IMR-90 (cell line): ENCODE measurements around the gene ACOD1. TPM values are rescaled to one million over a fixed set of nuclear protein-coding genes. Genes with fewer than 3 reads are reported as not detected.

ENCODE experiments used
- ATAC-seq: fragments of 200-7000 bp; cut with Tn5 transposase; 2 replicates; pipeline ENCODE4 v1.9.1; 2020; ENCODE audit warnings: low read depth, mild to moderate bottlenecking, moderate library complexity
- BruUV-seq: library from RNA; stranded (reverse); fragments of 400-500 nt; replicated peaks from 2 replicates; lab custom pipeline; 2021; lab: Mats Ljungman, UMichigan
- CTCF ChIA-PET: fragments of 300-600 bp; formaldehyde crosslinking; extraction: SDS; loops from one replicate; lab custom pipeline; 2021; ENCODE audit warnings: antibody characterized with exemption; lab: Yijun Ruan, JAX
- POLR2A ChIA-PET: fragments of 300-600 bp; sonication (Branson Sonifier 250); formaldehyde crosslinking; loops from one replicate; lab custom pipeline; 2022; ENCODE audit warnings: antibody characterized with exemption; ENCODE audit not compliant: unreplicated experiment; lab: Charles Lee
- DNase-seq: peaks from one replicate; pipeline ENCODE4 v3.0.0; 2013
- H2AFZ ChIP-seq: replicated peaks from 2 replicates; pipeline ENCODE3; 2013; ENCODE audit warnings: low read length, mild to moderate bottlenecking; ENCODE audit not compliant: poor library complexity
- H2AK5ac ChIP-seq: 2 replicates; pipeline ENCODE4 v1.6.1; 2013; ENCODE audit warnings: low read depth, low read length, inconsistent platforms
- H2AK9ac ChIP-seq: replicated peaks from 2 replicates; pipeline ENCODE3; 2013; ENCODE audit warnings: mild to moderate bottlenecking, low read depth, low read length, moderate library complexity; ENCODE audit not compliant: poor library complexity
- H2BK120ac ChIP-seq: 2 replicates; pipeline ENCODE4 v1.6.1; 2013; ENCODE audit warnings: low read depth, low read length, inconsistent platforms
- H2BK15ac ChIP-seq: 3 replicates; pipeline ENCODE4 v1.6.1; 2013; ENCODE audit warnings: low read depth, low read length, inconsistent platforms
- H2BK20ac ChIP-seq: 2 replicates; pipeline ENCODE4 v1.6.1; 2013; ENCODE audit warnings: low read depth, mild to moderate bottlenecking, inconsistent platforms, low read length, moderate library complexity
- H2BK5ac ChIP-seq: 2 replicates; pipeline ENCODE4 v1.6.1; 2013; ENCODE audit warnings: mild to moderate bottlenecking, low read depth, low read length, inconsistent platforms; ENCODE audit not compliant: poor library complexity, severe bottlenecking
- H3K14ac ChIP-seq: replicated peaks from 2 replicates; pipeline ENCODE4 v1.6.1; 2013; ENCODE audit warnings: low read depth, low read length, inconsistent platforms
- H3K18ac ChIP-seq: 2 replicates; pipeline ENCODE4 v1.6.1; 2013; ENCODE audit warnings: low read depth, low read length, control low read depth
- H3K23ac ChIP-seq: 2 replicates; pipeline ENCODE4 v1.6.1; 2013; ENCODE audit warnings: low read depth, low read length, inconsistent platforms
- H3K27ac ChIP-seq: 2 replicates; pipeline ENCODE4 v1.5.1; 2013; ENCODE audit warnings: mild to moderate bottlenecking, control low read depth, low read length; ENCODE audit not compliant: insufficient read depth
- H3K27me3 ChIP-seq: 2 replicates; pipeline ENCODE4 v1.6.1; 2013; ENCODE audit warnings: low read length; ENCODE audit not compliant: control insufficient read depth, insufficient read depth
- H3K36me3 ChIP-seq: 2 replicates; pipeline ENCODE4 v1.6.1; 2013; ENCODE audit warnings: low read length, mixed read lengths; ENCODE audit not compliant: control insufficient read depth, insufficient read depth
- H3K4ac ChIP-seq: 2 replicates; pipeline ENCODE4 v1.6.1; 2013; ENCODE audit warnings: low read depth, low read length, inconsistent platforms
- H3K4me1 ChIP-seq: 2 replicates; pipeline ENCODE4 v1.6.1; 2013; ENCODE audit warnings: low read length, mixed read lengths; ENCODE audit not compliant: control insufficient read depth, insufficient read depth
- H3K4me2 ChIP-seq: 2 replicates; pipeline ENCODE4 v1.6.1; 2013; ENCODE audit warnings: low read depth, mild to moderate bottlenecking, control low read depth, low read length, moderate library complexity
- H3K4me3 ChIP-seq: 2 replicates; pipeline ENCODE4 v1.5.1; 2013; ENCODE audit warnings: low read depth, mild to moderate bottlenecking, control low read depth, low read length, moderate library complexity; ENCODE audit not compliant: insufficient read depth
- H3K56ac ChIP-seq: 2 replicates; pipeline ENCODE4 v1.6.1; 2013; ENCODE audit warnings: low read length, inconsistent platforms; ENCODE audit not compliant: insufficient read depth; ENCODE audit errors: extremely low read depth
- H3K79me1 ChIP-seq, 2 experiments: 2 replicates each; pipeline ENCODE4 v1.6.1; 2013; ENCODE audit warnings: low read length in 2 of 2, inconsistent platforms in 1 of 2, low read depth in 1 of 2
- H3K9ac ChIP-seq: 2 replicates; pipeline ENCODE4 v1.6.1; 2013; ENCODE audit warnings: low read depth, low read length, control low read depth
- H3K9me1 ChIP-seq: 2 replicates; pipeline ENCODE4 v1.6.1; 2013; ENCODE audit warnings: low read length, inconsistent platforms; ENCODE audit not compliant: insufficient read depth
- H3K9me3 ChIP-seq: 2 replicates; pipeline ENCODE4 v1.6.1; 2013; ENCODE audit warnings: low read length; ENCODE audit not compliant: control insufficient read depth, insufficient read depth
- H4K20me1 ChIP-seq: 2 replicates; pipeline ENCODE4 v1.6.1; 2013; ENCODE audit warnings: low read length, inconsistent platforms; ENCODE audit not compliant: insufficient read depth
- H4K5ac ChIP-seq: 2 replicates; pipeline ENCODE4 v1.6.1; 2013; ENCODE audit warnings: mild to moderate bottlenecking, low read depth, low read length, control low read depth
- H4K8ac ChIP-seq, 2 experiments: 2 replicates each; pipeline ENCODE4 v1.6.1; 2013; ENCODE audit warnings: low read depth in 2 of 2, low read length in 2 of 2, control low read depth in 1 of 2, inconsistent platforms in 1 of 2
- H4K91ac ChIP-seq: 2 replicates; pipeline ENCODE4 v1.6.1; 2013; ENCODE audit warnings: low read depth, low read length, inconsistent platforms; ENCODE audit not compliant: insufficient read depth
- BHLHE40 ChIP-seq: fragments of 150-350 bp; IDR thresholded peaks from 2 replicates; pipeline ENCODE4 v1.6.1; 2016; ENCODE audit warnings: mild to moderate bottlenecking, low read depth, low read length
- CEBPB ChIP-seq: IDR thresholded peaks from 2 replicates; pipeline ENCODE4 v1.6.1; 2012; ENCODE audit warnings: low read depth, low read length, improper control_type of control experiment
- FOS ChIP-seq: fragments of 150-350 bp; IDR thresholded peaks from 2 replicates; pipeline ENCODE4 v1.6.1; 2016; ENCODE audit warnings: low read depth, low read length
- MAFK ChIP-seq: IDR thresholded peaks from 2 replicates; pipeline ENCODE4 v1.6.1; 2012; ENCODE audit warnings: low read depth, low read length, improper control_type of control experiment
- MAZ ChIP-seq: IDR thresholded peaks from 2 replicates; pipeline ENCODE4 v1.6.1; 2012; ENCODE audit warnings: low read depth, mild to moderate bottlenecking, low read length, improper control_type of control experiment, moderate library complexity, borderline replicate concordance
- MXI1 ChIP-seq: IDR thresholded peaks from 2 replicates; pipeline ENCODE4 v1.6.1; 2012; ENCODE audit warnings: low read depth, mild to moderate bottlenecking, low read length, moderate library complexity, borderline replicate concordance
- NFE2L2 ChIP-seq: fragments of 150-350 bp; IDR thresholded peaks from 2 replicates; pipeline ENCODE4 v1.6.1; 2016; ENCODE audit warnings: low read depth, mild to moderate bottlenecking, low read length
- POLR2A ChIP-seq: IDR thresholded peaks from 2 replicates; pipeline ENCODE4 v1.6.1; 2012; ENCODE audit warnings: mild to moderate bottlenecking, low read depth, low read length
- RAD21 ChIP-seq: IDR thresholded peaks from 2 replicates; pipeline ENCODE4 v1.6.1; 2012; ENCODE audit warnings: low read length, improper control_type of control experiment
- SMC3 ChIP-seq: fragments of 150-350 bp; IDR thresholded peaks from 2 replicates; pipeline ENCODE4 v1.6.1; 2016; ENCODE audit warnings: low read depth, mild to moderate bottlenecking, antibody characterized with exemption, low read length, moderate library complexity
- WGBS, 2 experiments: methylation state at CpG; one replicate each; pipeline versions ENCODE4 v1.1.5 to v1.1.7; 2013; ENCODE audit warnings: missing lambda C conversion rate in 2 of 2; ENCODE audit not compliant: insufficient read length in 1 of 2; ENCODE audit errors: extremely low coverage in 2 of 2; 5-methylcytosine and 5-hydroxymethylcytosine counted together
- dilution Hi-C: fragments of 300-500 bp; cut with HindIII; formaldehyde crosslinking; loops from one replicate; pipeline ENCODE4 v1.14.3; 2018; ENCODE audit warnings: low sequenced_read_pairs; ENCODE audit not compliant: unreplicated experiment
- in situ Hi-C: fragments of 300-500 bp; cut with MboI; formaldehyde crosslinking; loops from 3 replicates; pipeline ENCODE4 v1.14.3; 2019; ENCODE audit warnings: low sequenced_read_pairs, inconsistent platforms, mixed read lengths
- intact Hi-C: fragments of 100-400 bp; cut with micrococcal nuclease; formaldehyde crosslinking; loops from 2 replicates; pipeline ENCODE4 v1.10.0; 2022
- polyA plus RNA-seq, 3 experiments: library from polyadenylated mRNA; depleted of rRNA; stranded (reverse); fragments of >200 nt; gene quantifications; 2 replicates each; pipeline ENCODE4 v1.2.3, GENCODE V29; 2012; ENCODE audit warnings: low replicate concordance in 1 of 3
- total RNA-seq: library from RNA; depleted of rRNA; stranded (reverse); fragments of >200 nt; gene quantifications from 2 replicates; pipeline ENCODE4 v1.2.3, GENCODE V29; 2012
- TF ChIP-seq, protein P1 (sequence below): conservative IDR thresholded peaks from 2 replicates; pipeline ENCODE4 v1.5.1; 2012; ENCODE audit warnings: mild to moderate bottlenecking, low read depth, low read length, improper control_type of control experiment
- TF ChIP-seq, protein P2 (sequence below): fragments of 150-350 bp; IDR thresholded peaks from 2 replicates; pipeline ENCODE4 v1.6.1; 2017; ENCODE audit warnings: mild to moderate bottlenecking, antibody characterized with exemption, low read length, low read depth

Gene ACOD1
- total and polyA plus RNA-seq, 2 of the 4 experiments (the other 2 are of a cell fraction), result not detected

DNA sequence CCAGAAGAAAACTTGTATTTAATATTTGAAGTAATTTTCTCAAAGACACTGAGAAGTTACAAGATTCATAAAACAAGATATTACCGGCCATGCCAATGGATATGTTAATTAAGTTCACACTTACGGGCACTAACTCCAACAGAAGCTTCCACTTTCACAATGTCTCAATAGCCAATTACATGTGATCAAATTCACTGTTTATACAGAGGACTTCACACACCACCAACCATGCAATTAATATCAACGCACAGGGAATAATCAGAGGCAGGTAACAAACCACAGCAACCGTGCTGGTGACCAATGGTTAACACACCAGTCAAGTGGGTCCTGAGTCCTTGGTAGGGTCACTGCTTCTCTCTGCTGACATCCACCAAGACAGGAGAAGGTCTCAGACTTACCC is 5.9 kb upstream of the ACOD1 start:
- Histone ChIP-seq H3K9me1 (0 out of 2 replicates have a peak, but pooled peaks cover 2% of the 10 kb centered on the region), H3K9me3 (no peaks in the 10 kb centered on the region), H3K4ac (no peak overlapping the region), H3K4me1 (peaks cover 4% of the 10 kb centered on the region), H2AK9ac (no peak overlapping the region), H2AFZ (no peak overlapping the region), H2AK5ac (no peak overlapping the region), H3K14ac (no peak overlapping the region), H3K27ac (no peak overlapping the region), H3K79me1 (no peaks in the 10 kb centered on the region), H4K5ac (no peak overlapping the region), H3K9ac (no peak overlapping the region), H3K23ac (no peak overlapping the region), H2BK5ac (no peak overlapping the region), H4K8ac (no peak overlapping the region), H4K91ac (no peak overlapping the region), H3K4me3 (no peak overlapping the region), H3K36me3 (no peaks in the 10 kb centered on the region), H3K56ac (no peak overlapping the region), H3K18ac (no peak overlapping the region), H3K27me3 (no peaks in the 10 kb centered on the region), H2BK20ac (no peak overlapping the region), H4K20me1 (no peaks in the 10 kb centered on the region), H3K4me2 (no peak overlapping the region), H2BK15ac (no peak overlapping the region), H2BK120ac (no peak overlapping the region)
- intact Hi-C loops (no loop called here), dilution Hi-C loops (no loop called here), in situ Hi-C loops (no loop called here)
- 100% methylated on average over 1 of the region's 4 CpGs; no CpG with 5 or more reads in 1 of the 2 experiments for WGBS, 2 experiments
- ATAC-seq (no peak), DNase-seq (no peak)
- TF ChIP-seq, protein P1, sequence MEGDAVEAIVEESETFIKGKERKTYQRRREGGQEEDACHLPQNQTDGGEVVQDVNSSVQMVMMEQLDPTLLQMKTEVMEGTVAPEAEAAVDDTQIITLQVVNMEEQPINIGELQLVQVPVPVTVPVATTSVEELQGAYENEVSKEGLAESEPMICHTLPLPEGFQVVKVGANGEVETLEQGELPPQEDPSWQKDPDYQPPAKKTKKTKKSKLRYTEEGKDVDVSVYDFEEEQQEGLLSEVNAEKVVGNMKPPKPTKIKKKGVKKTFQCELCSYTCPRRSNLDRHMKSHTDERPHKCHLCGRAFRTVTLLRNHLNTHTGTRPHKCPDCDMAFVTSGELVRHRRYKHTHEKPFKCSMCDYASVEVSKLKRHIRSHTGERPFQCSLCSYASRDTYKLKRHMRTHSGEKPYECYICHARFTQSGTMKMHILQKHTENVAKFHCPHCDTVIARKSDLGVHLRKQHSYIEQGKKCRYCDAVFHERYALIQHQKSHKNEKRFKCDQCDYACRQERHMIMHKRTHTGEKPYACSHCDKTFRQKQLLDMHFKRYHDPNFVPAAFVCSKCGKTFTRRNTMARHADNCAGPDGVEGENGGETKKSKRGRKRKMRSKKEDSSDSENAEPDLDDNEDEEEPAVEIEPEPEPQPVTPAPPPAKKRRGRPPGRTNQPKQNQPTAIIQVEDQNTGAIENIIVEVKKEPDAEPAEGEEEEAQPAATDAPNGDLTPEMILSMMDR, result no peak
- TF ChIP-seq RAD21 (no peak), CEBPB (no peak), MAFK (no peak), FOS (no peak), MXI1 (no peak), BHLHE40 (no peak), MAZ (no peak), NFE2L2 (no peak), POLR2A (no peak), SMC3 (no peak)
- TF ChIP-seq, protein P2, sequence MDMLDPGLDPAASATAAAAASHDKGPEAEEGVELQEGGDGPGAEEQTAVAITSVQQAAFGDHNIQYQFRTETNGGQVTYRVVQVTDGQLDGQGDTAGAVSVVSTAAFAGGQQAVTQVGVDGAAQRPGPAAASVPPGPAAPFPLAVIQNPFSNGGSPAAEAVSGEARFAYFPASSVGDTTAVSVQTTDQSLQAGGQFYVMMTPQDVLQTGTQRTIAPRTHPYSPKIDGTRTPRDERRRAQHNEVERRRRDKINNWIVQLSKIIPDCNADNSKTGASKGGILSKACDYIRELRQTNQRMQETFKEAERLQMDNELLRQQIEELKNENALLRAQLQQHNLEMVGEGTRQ, result no peak
- ChIA-PET POLR2A (no interaction called here), CTCF (no interaction called here)
- BruUV-seq, result no TSS peak
